AG04450 (cell line): ENCODE results near the gene TSEN54. TPM values are rescaled to one million over a fixed set of nuclear protein-coding genes. Genes with fewer than 3 reads are reported as not detected.

Experiments used
- CTCF ChIA-PET: fragments of 300-600, 350-600 bp; formaldehyde crosslinking; extraction: SDS; loops from one replicate; lab custom pipeline; 2022; ENCODE audit warnings: antibody characterized with exemption, inconsistent platforms; lab: Charles Lee
- POLR2A ChIA-PET: fragments of 350-600 bp; formaldehyde crosslinking; extraction: SDS; loops from one replicate; lab custom pipeline; 2021; ENCODE audit warnings: antibody characterized with exemption, inconsistent platforms; lab: Yijun Ruan, JAX
- DNase-seq: peaks from one replicate; pipeline ENCODE4 v3.0.0-alpha.2; 2011; ENCODE audit warnings: low read depth, low spot score
- H3K27ac ChIP-seq: one replicate; pipeline ENCODE4 v1.5.1; 2012; ENCODE audit warnings: low read depth, low read length, control low read depth
- H3K27me3 ChIP-seq: one replicate; pipeline ENCODE4 v1.6.0; 2012; ENCODE audit warnings: low read length; ENCODE audit not compliant: control insufficient read depth, insufficient read depth
- H3K4me3 ChIP-seq: 2 replicates; pipeline ENCODE4 v1.5.1; 2011; ENCODE audit warnings: mild to moderate bottlenecking, low read depth, low read length, control low read depth
- H3K9me3 ChIP-seq: 2 replicates; pipeline ENCODE4 v1.5.1; 2012; ENCODE audit warnings: low read length; ENCODE audit not compliant: control insufficient read depth, insufficient read depth
- CTCF ChIP-seq: IDR thresholded peaks from 2 replicates; pipeline ENCODE4 v1.5.1; 2011; ENCODE audit warnings: low read depth, low read length, control low read depth, inconsistent platforms
- polyA plus RNA-seq: library from polyadenylated mRNA; depleted of rRNA; stranded (reverse); fragments of >200 nt; gene quantifications from 2 replicates; pipeline ENCODE4 v1.2.3, GENCODE V29; 2011

TSEN54 gene
- polyA plus RNA-seq, 1 experiment: 8.8 TPM

GRCh38 chr17:75566834-75567233, 50.5 kb downstream of the TSEN54 start:
- H3K9me3 ChIP-seq: no peaks in the 10 kb centered on the region; the same call in 1 of the 2 replicates
- DNase-seq: no peak
- H3K27me3 ChIP-seq: peaks cover 43% of the 10 kb centered on the region
- CTCF ChIA-PET: interaction anchor here (0.6 to 1.0 kb wide), 2 partner anchors 12 to 66 kb away, joined by 3 read pairs; no protein-coding TSS in a partner anchor
- no peak for TF ChIP-seq CTCF
- H3K4me3 ChIP-seq: no peak overlapping the region
- POLR2A ChIA-PET: no interaction called here
- H3K27ac ChIP-seq: no peak overlapping the region

GRCh38 chr17:75568412-75569255, 52.3 kb downstream of the TSEN54 start:
- Histone ChIP-seq H3K4me3 (no peak overlapping the region), H3K27ac (no peak overlapping the region), H3K27me3 (peaks cover 38% of the 10 kb centered on the region), H3K9me3 (no peaks in the 10 kb centered on the region; the same call in 1 of the 2 replicates)
- POLR2A ChIA-PET: no interaction called here
- no peak for DNase-seq
- CTCF ChIA-PET: no interaction called here
- TF ChIP-seq CTCF: no peak

- Histone ChIP-seq H3K27ac (no peak overlapping the region), H3K4me3 (no peak overlapping the region), H3K9me3 (no peaks in the 10 kb centered on the region; the same call in 1 of the 2 replicates), H3K27me3 (peaks cover 31% of the 10 kb centered on the region)
- no peak for DNase-seq
- POLR2A ChIA-PET: no interaction called here
- CTCF ChIA-PET: no interaction called here
- TF ChIP-seq CTCF: no peak
Observed at GRCh38 chr17:75570034-75570676, 53.8 kb downstream of the TSEN54 start.

- CTCF ChIA-PET: interaction anchor here (0.7 to 1.1 kb wide), 2 partner anchors 63 to 104 kb away, joined by 4 to 5 read pairs; no protein-coding TSS in a partner anchor
- no peak overlapping the region for H3K4me3 ChIP-seq
- no peak for DNase-seq
Observed at GRCh38 chr17:75570772-75571171, 54.4 kb downstream of the TSEN54 start.

More at GRCh38 chr17:75570772-75571171, 54.4 kb downstream of the TSEN54 start:
- Histone ChIP-seq H3K27me3 (peaks cover 29% of the 10 kb centered on the region), H3K27ac (no peak overlapping the region), H3K9me3 (no peaks in the 10 kb centered on the region; the same call in 1 of the 2 replicates)
- no peak for TF ChIP-seq CTCF
- POLR2A ChIA-PET: no interaction called here
